Measurements from ENCODE around the gene SLC45A2. TPM values are rescaled to one million over a fixed set of nuclear protein-coding genes. Genes with fewer than 3 reads are reported as not detected.

The SLC45A2 gene
- total RNA-seq, 2 experiments from 2014 or later = 0.34 TPM; not detected in 1

GRCh38 chr5:33981408-33982162 is 2.9 kb downstream of the SLC45A2 start:
- no peak overlapping the region for H3K27ac Mint-ChIP-seq
- H3K9me3 Mint-ChIP-seq (ENCODE audit: insufficient read depth) = no peaks in the 10 kb centered on the region
- no peaks in the 10 kb centered on the region for H3K4me1 Mint-ChIP-seq (ENCODE audit: low read depth)
- CTCF ChIA-PET = interaction anchor here (1.3 to 2.6 kb wide), 2 partner anchors 11 to 12 kb away, joined by 3 to 10 read pairs; no protein-coding TSS in a partner anchor
- POLR2A ChIA-PET = no interaction called here
- ATAC-seq = no peak
- no peaks in the 10 kb centered on the region for H3K36me3 Mint-ChIP-seq (ENCODE audit: low read depth)
- DNase-seq = no peak
- no peaks in the 10 kb centered on the region for H3K27me3 Mint-ChIP-seq (ENCODE audit: low read depth)
- no peak overlapping the region for H3K4me3 Mint-ChIP-seq

GRCh38 chr5:33980030-33980429 is 4.5 kb downstream of the SLC45A2 start:
- no peak for ATAC-seq
- no peaks in the 10 kb centered on the region for H3K36me3 Mint-ChIP-seq (ENCODE audit: low read depth)

GRCh38 chr5:33978306-33978705 is 6.2 kb downstream of the SLC45A2 start:
- Mint-ChIP-seq H3K27me3 (ENCODE audit: low read depth) (no peaks in the 10 kb centered on the region), H3K9me3 (ENCODE audit: insufficient read depth) (no peaks in the 10 kb centered on the region), H3K4me1 (ENCODE audit: low read depth) (peaks cover 3% of the 10 kb centered on the region), H3K27ac (no peak overlapping the region), H3K36me3 (ENCODE audit: low read depth) (no peaks in the 10 kb centered on the region), H3K4me3 (no peak overlapping the region)
- ChIA-PET POLR2A (no interaction called here), CTCF (interaction anchor here (2.1 to 2.7 kb wide), 2 partner anchors 8 to 20 kb away, joined by 11 to 13 read pairs; no protein-coding TSS in a partner anchor)
- DNase-seq = no peak
- ATAC-seq = no peak

More at GRCh38 chr5:33980030-33980429, 4.5 kb downstream of the SLC45A2 start:
- Mint-ChIP-seq H3K27me3 (ENCODE audit: low read depth) (no peaks in the 10 kb centered on the region), H3K27ac (no peak overlapping the region), H3K4me3 (no peak overlapping the region), H3K4me1 (ENCODE audit: low read depth) (no peaks in the 10 kb centered on the region), H3K9me3 (ENCODE audit: insufficient read depth) (no peaks in the 10 kb centered on the region)
- ChIA-PET CTCF (interaction anchor here (0.6 to 2.6 kb wide), 2 partner anchors 10 to 69 kb away, joined by 3 to 10 read pairs; no protein-coding TSS in a partner anchor), POLR2A (interaction anchor here (0.6 kb wide), 2 partner anchors 17 to 19 kb away, joined by 3 read pairs; no protein-coding TSS in a partner anchor)
- no peak for DNase-seq

- H3K27ac Mint-ChIP-seq = no peak overlapping the region
- ATAC-seq (no peak), DNase-seq (no peak)
- POLR2A ChIA-PET = no interaction called here
- CTCF ChIA-PET = no interaction called here
- no peaks in the 10 kb centered on the region for H3K9me3 Mint-ChIP-seq (ENCODE audit: insufficient read depth)
- peaks cover 8% of the 10 kb centered on the region for H3K4me1 Mint-ChIP-seq (ENCODE audit: low read depth)
- H3K27me3 Mint-ChIP-seq (ENCODE audit: low read depth) = no peaks in the 10 kb centered on the region
- H3K4me3 Mint-ChIP-seq = no peak overlapping the region
- no peaks in the 10 kb centered on the region for H3K36me3 Mint-ChIP-seq (ENCODE audit: low read depth)
Measured at GRCh38 chr5:33976307-33976706, 8.2 kb downstream of the SLC45A2 start.

- DNase-seq = no peak
- Mint-ChIP-seq H3K27me3 (ENCODE audit: low read depth) (no peaks in the 10 kb centered on the region), H3K36me3 (ENCODE audit: low read depth) (no peaks in the 10 kb centered on the region), H3K4me1 (ENCODE audit: low read depth) (peaks cover 8% of the 10 kb centered on the region), H3K27ac (no peak overlapping the region), H3K9me3 (ENCODE audit: insufficient read depth) (no peaks in the 10 kb centered on the region), H3K4me3 (no peak overlapping the region)
- ChIA-PET CTCF (no interaction called here), POLR2A (no interaction called here)
- ATAC-seq = no peak
Measured at GRCh38 chr5:33975852-33976251, 8.6 kb downstream of the SLC45A2 start.

- Mint-ChIP-seq H3K27me3 (ENCODE audit: low read depth) (no peaks in the 10 kb centered on the region), H3K27ac (no peak overlapping the region), H3K4me3 (no peak overlapping the region), H3K36me3 (ENCODE audit: low read depth) (no peaks in the 10 kb centered on the region), H3K4me1 (ENCODE audit: low read depth) (peaks cover 8% of the 10 kb centered on the region), H3K9me3 (ENCODE audit: insufficient read depth) (no peaks in the 10 kb centered on the region)
- CTCF ChIA-PET = interaction anchor here (1.0 kb wide), 1 partner anchor 12 kb away, joined by 3 read pairs; no protein-coding TSS in a partner anchor
- ATAC-seq = no peak
- POLR2A ChIA-PET = no interaction called here
- no peak for DNase-seq
Measured at GRCh38 chr5:33973271-33973670, 11.2 kb downstream of the SLC45A2 start.

GRCh38 chr5:33969572-33970452 is 14.7 kb downstream of the SLC45A2 start:
- DNase-seq (peak; percentile 30), ATAC-seq (peak; percentile 72)
- H3K4me3 Mint-ChIP-seq = no peak overlapping the region
- POLR2A ChIA-PET = no interaction called here
- H3K27me3 Mint-ChIP-seq (ENCODE audit: low read depth) = no peaks in the 10 kb centered on the region
- H3K4me1 Mint-ChIP-seq (ENCODE audit: low read depth) = peaks cover 15% of the 10 kb centered on the region
- no peak overlapping the region for H3K27ac Mint-ChIP-seq
- H3K9me3 Mint-ChIP-seq (ENCODE audit: insufficient read depth) = no peaks in the 10 kb centered on the region
- no peaks in the 10 kb centered on the region for H3K36me3 Mint-ChIP-seq (ENCODE audit: low read depth)
- CTCF ChIA-PET = interaction anchor here (0.7 to 3.5 kb wide), 26 partner anchors 8 to 539 kb away, joined by 3 to 25 read pairs (median 4); partner anchors contain the start of gene RXFP3

GRCh38 chr5:33968211-33969005 is 16.1 kb downstream of the SLC45A2 start:
- Mint-ChIP-seq H3K27me3 (ENCODE audit: low read depth) (no peaks in the 10 kb centered on the region), H3K4me3 (no peak overlapping the region), H3K9me3 (ENCODE audit: insufficient read depth) (no peaks in the 10 kb centered on the region), H3K27ac (no peak overlapping the region), H3K4me1 (ENCODE audit: low read depth) (peaks cover 15% of the 10 kb centered on the region), H3K36me3 (ENCODE audit: low read depth) (no peaks in the 10 kb centered on the region)
- DNase-seq = no peak
- ChIA-PET POLR2A (no interaction called here), CTCF (interaction anchor here (1.1 to 3.5 kb wide), 6 partner anchors 29 to 533 kb away, joined by 3 to 25 read pairs (median 15); partner anchors contain the start of gene RXFP3)
- no peak for ATAC-seq

- Mint-ChIP-seq H3K4me1 (ENCODE audit: low read depth) (peaks cover 9% of the 10 kb centered on the region), H3K27me3 (ENCODE audit: low read depth) (peaks cover 3% of the 10 kb centered on the region), H3K4me3 (no peak overlapping the region), H3K27ac (no peak overlapping the region), H3K9me3 (ENCODE audit: insufficient read depth) (no peaks in the 10 kb centered on the region), H3K36me3 (ENCODE audit: low read depth) (no peaks in the 10 kb centered on the region)
- ATAC-seq = no peak
- ChIA-PET CTCF (interaction anchor here (0.6 to 1.6 kb wide), 2 partner anchors 378 to 531 kb away, joined by 4 to 5 read pairs; no protein-coding TSS in a partner anchor), POLR2A (no interaction called here)
- DNase-seq = no peak
Measured at GRCh38 chr5:33966805-33967204, 17.7 kb downstream of the SLC45A2 start.

- CTCF ChIA-PET = no interaction called here
- no peak overlapping the region for H3K27ac Mint-ChIP-seq
- ATAC-seq = no peak
Measured at GRCh38 chr5:33964132-33964700, 20.3 kb downstream of the SLC45A2 start.

GRCh38 chr5:33958176-33958575 is 26.3 kb downstream of the SLC45A2 start:
- ChIA-PET POLR2A (no interaction called here), CTCF (interaction anchor here (1.5 kb wide), 1 partner anchor 12 kb away, joined by 7 read pairs; no protein-coding TSS in a partner anchor)
- ATAC-seq (no peak), DNase-seq (no peak)
- no peaks in the 10 kb centered on the region for H3K9me3 Mint-ChIP-seq (ENCODE audit: insufficient read depth)
- H3K4me3 Mint-ChIP-seq = no peak overlapping the region
- H3K4me1 Mint-ChIP-seq (ENCODE audit: low read depth) = no peaks in the 10 kb centered on the region
- H3K27me3 Mint-ChIP-seq (ENCODE audit: low read depth) = peaks cover 3% of the 10 kb centered on the region
- no peak overlapping the region for H3K27ac Mint-ChIP-seq
- no peaks in the 10 kb centered on the region for H3K36me3 Mint-ChIP-seq (ENCODE audit: low read depth)

More at GRCh38 chr5:33964132-33964700, 20.3 kb downstream of the SLC45A2 start:
- peaks cover 9% of the 10 kb centered on the region for H3K4me1 Mint-ChIP-seq (ENCODE audit: low read depth)
- DNase-seq = no peak
- H3K36me3 Mint-ChIP-seq (ENCODE audit: low read depth) = no peaks in the 10 kb centered on the region
- no peaks in the 10 kb centered on the region for H3K9me3 Mint-ChIP-seq (ENCODE audit: insufficient read depth)
- POLR2A ChIA-PET = no interaction called here
- no peak overlapping the region for H3K4me3 Mint-ChIP-seq
- H3K27me3 Mint-ChIP-seq (ENCODE audit: low read depth) = peaks cover 3% of the 10 kb centered on the region
